NCI-H226 (cell line): ENCODE measurements around the gene RPP25L.
"Not testable (repeated sequence)": the region's sequence is repeated elsewhere in the genome, so short reads cannot be mapped to it uniquely, and the experiment has no call there.

ENCODE experiments used
- DNase-seq: peaks from one replicate; pipeline ENCODE4 v3.0.0-alpha.2; 2015

Gene RPP25L, protein sequence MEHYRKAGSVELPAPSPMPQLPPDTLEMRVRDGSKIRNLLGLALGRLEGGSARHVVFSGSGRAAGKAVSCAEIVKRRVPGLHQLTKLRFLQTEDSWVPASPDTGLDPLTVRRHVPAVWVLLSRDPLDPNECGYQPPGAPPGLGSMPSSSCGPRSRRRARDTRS

DNA sequence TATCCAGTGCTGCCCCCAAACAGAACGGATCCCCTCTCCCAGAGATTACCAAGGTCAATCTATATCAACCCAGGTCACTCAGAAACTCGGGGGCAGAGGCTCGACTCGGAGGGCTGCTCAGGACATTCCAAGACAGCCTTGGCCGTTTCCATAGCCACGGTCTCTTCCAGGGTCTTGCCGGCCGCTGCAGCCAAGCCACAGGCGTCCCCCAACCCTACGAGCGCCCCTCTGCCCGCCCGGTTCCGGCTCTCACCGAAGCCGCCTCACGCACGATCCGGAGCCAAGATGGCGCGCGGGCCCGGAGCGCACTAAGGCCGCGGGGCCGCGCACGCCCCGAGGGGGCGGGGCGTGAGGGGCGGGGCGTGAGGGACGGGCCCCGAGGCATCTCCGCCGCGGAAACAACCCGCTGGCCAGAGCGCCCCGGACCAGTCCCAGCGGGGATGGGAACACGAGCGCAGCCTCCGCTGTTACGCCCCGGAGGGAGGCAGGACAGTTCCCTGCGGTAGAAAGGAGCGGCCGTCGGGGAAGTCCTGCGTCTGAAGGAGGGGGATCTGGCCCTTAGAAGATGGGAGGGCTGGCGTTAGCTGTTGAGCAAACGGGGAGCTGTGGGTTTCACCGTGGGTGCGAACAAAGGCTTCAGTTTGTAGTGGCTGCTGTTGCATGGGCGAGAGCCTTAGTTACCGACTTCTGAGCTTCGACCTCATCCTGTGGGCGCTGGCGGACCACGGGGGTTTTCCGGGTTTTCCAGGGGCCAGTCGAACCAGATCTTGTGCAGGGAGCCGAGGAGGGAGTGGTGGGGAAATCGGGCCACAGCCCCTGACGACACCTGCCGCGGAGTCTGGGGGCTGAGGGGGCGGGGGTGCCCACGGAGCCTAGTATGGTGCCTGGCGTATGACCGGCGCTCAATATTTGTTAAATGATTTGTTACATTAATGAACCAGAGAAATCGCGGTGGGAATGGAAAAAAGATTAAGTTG, at the start of gene RPP25L:
Gene RPP25L (minus strand): TSS at position 287 of the 977 bp plus-strand sequence. CDS start 801 bp downstream, outside the sequence.
- peak; percentile 65 for DNase-seq

DNA sequence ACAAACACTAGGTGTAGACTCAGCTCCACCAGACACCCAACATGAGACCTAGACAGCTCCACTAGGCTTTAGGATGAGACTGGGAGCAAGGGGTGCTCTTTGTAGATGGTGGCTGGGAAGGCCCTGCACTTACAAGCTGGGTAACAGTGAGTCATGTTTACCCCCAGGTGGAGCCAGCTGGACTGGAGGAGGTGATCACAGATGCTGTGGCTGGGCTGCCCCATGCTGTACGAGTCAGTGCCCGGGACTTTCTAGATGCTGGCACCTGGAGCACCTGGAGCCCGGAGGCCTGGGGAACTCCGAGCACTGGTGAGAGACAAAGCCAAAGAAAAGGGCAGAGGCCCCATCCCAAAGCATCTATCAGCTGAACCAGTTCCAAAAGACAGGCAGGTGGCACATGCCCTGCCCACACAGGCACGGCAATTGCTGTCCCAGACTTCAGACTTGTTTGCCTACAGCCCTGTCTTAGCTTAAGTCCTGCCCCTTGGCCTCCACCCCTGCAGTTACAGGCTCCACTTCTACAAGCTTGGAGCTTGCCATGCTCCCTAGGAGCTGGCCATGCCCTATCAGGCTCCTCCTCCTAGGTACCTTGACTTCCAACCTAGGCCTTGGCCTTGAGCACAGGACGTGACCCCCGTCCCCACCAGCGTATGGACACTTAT, 47.8 kb upstream of the RPP25L start:
- DNase-seq: no peak

DNA sequence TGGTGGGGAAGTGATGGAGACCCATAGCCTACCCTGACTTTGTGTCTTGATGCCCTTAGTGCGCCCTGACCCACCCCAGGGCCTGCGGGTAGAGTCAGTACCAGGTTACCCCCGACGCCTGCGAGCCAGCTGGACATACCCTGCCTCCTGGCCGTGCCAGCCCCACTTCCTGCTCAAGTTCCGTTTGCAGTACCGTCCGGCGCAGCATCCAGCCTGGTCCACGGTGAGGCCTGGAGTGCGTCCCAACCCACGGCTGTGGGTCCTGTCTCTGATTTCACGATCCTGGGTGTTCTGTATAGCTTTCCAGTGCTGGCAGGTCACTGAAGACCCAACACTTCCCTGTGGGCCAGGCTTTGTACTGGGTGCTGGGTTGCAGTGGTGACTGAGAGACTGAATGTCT, 46.6 kb upstream of the RPP25L start:
- no peak for DNase-seq

DNA sequence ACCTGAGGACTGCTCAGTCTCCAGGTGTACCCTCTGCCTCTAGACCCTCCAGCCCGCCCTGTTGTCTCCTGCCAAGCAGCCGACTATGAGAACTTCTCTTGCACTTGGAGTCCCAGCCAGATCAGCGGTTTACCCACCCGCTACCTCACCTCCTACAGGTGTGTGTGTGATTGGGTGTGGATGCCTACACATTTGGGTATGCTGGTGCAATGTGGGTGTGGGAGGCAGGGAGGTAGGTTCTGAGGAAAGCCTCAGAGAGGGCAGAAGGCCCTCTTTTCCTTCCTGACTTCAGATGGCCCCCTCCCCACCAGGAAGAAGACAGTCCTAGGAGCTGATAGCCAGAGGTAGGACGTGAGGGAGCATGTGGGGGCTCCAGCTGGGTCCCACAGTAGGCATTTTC, 45.1 kb upstream of the RPP25L start:
- DNase-seq: no peak

DNA sequence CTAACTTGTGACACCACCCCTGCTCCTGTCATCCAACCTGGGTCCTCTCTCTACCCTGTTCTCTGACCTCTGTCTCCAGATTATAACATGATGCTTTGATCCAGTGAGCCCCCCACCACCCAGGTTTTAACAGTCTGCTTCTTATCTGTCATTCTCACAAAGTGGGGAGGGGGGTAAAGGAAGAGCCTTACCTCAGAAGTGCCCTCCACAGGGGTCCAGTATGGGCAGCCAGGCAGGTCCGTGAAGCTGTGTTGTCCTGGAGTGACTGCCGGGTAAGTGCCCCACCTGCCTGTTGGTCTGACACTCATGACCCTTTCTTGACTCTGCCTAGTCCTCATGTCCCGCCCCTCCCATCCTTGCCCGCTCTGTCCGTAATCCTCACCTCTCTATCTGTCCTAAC, 43.5 kb upstream of the RPP25L start:
- no peak for DNase-seq

DNA sequence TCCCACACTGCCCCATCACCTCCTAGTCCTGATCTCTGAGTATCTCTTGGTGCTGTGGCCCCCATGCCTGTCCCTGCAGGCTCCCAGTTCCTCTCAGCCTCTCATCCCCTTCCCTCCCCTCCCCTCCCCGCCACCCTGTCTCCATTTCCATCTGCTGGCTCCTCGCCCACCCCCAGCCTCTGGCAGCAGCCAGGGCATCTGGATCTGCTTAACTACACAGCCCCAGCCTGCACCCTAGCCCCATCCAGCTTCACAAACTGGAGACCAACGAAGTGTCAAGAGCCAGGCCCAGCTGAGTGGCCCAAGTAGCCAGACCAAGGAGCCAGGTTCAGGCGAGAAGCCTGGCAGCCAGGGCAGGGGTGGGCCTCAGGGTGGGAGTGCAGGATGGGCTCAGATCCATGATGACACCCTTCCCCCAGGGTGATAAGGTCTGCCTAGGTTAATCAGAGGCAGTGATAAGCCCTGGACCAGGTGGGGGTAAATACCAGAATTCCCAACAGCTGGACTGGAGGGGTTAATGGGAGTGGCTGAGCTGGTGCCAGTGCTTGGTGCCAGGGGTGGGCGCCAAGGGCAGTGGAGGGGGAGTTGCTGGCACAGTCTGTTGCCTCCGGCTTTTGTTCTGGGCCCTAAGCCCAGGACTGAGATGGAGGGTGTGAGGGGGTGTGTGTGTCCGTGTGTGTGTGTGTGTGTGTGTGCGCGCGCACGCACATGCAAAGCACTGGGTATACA, 42.6 kb upstream of the RPP25L start:
- DNase-seq: no peak

DNA sequence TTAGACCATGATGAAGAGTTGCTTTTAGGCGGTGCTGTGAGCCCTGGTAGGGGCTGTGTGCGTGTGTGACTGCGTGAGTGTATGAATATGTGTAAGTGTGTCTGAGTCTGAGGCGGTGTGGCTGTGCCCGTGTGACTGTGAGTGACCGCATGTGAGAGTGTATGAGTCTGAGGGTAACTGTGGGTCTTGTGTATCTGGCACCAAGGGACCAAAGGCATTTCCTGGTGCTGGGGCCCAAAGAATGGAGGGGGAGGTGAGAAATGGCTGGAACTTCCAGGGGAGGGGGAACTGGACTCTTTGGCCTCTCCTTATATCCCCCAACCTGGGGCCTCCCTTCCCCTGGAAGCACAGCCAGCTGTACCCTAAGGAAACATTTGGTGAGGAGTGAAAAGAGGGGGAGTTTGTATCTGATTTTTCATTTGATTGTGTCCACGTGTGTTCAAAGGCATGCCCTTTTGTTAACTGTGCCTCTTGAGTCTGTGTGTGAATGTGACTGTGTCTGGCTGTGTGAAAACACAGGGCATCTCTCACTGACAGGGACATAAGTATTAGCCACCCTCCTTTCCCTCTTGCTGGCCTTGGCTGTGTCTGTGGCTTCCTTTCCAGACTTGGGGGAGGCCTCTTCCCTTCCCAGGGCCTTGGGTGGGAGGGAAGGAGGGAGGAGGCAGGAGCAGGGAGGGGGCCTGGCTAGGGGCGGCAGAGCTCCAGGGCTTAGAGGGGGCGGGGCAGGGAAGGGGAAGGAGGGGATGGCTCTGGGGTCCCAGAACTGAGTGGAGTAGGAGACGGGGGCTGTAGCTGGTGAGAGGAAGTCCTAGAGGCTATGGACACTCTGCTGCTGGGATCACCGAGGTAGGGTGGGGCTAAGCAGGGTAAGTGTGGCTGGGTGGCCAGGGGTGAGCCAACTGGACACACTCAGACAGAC, 41.5 kb upstream of the RPP25L start:
- no peak for DNase-seq

DNA sequence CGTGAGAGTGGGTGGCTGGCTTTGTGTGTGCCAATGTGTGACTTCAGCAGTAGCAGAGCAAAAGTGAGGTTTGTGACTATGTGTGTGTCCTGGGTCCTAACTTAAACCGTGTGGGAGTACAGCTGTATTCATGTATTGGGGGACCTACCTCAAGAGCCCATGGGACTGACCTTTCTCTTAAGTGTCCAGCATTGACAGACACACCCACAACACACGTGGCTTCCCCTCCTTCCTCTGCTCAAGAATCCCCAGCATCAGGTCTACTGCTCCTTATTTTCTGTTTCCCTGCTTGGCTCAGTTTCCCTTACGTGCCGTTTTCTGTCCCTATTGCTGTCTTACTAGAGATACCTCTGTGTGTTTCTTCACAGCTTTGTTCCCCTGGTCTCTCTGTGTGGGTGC, 40.7 kb upstream of the RPP25L start:
- no peak for DNase-seq

DNA sequence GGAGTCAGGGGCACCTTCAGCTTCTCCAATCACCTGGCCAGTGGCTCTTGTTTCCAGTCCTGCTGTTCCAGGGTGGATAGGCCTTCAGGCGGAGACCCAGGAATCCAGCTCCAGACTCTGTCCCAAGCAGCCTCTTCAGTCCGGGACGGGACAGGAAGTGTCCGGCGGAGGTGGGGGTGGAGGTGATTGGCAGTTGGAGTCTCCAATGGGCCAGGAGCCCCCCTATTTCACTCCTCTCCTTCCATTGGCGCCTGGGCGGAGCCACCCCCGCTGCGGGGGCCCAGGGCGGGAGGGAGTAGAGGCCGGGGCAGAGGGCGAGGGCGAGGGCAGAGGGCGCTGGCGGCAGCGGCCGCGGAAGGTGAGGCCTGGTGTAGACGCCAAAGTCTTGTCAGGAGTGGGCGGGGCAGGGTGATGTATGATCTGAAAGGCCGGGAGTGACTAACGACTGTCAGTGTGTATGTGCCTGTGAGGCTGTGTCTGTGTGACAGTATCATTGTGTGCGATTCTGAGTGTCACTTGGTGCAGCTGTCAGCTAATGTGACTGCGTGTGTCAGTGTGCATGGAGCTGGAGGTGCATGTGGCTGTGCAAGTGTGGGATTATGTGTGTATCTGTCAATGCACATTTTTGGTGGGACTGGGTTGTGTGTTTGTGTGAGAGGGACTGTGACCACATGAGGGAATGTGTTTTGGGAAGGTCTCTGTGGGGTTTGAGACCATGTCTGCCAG, 40.1 kb upstream of the RPP25L start, which contains the start of gene IL11RA:
Gene IL11RA (plus strand): TSS at position 310 of the 726 bp plus-strand sequence. CDS start 3,033 bp downstream, outside the sequence.
- peak; percentile 44 for DNase-seq

DNA sequence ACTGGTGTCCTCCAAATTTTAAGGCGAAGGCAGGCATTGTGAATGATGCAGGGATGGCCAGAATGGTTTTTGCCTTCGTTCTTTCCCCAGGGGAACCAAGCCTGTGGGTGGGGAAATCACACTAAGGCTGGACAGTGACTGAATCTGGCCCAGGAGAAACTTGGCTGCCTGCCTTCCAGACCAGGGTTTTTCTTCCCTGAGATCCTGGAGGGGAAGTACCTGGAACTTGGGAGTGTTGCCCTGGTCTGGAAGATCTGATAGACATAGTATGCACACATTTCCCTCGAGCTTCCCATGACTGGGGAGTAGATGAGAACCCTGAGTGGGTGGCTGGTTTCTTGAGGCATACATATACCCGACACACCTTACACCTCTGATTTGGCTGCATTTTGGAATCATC, 39.4 kb upstream of the RPP25L start:
- peak; percentile 56 for DNase-seq

DNA sequence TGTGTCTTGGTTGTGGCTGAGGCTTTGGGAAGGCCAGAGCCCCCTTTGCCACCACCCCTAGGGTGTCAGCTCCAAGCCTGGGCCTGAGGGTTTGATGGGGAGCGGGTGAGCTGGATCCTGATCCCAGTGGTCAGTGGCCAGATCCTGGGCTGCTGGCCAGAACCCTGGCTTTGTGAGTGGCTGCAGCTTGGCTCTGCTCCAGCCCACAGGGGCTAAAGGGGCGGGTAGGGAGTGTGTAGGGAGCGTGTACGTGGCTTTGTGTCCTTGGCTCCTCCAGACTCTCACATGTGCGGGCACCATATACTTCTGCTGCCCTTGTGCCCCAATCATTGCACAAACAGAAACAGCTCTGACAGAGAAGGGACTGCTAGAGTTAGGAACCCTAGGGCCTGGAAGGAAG, 38.9 kb upstream of the RPP25L start:
- DNase-seq: no peak

DNA sequence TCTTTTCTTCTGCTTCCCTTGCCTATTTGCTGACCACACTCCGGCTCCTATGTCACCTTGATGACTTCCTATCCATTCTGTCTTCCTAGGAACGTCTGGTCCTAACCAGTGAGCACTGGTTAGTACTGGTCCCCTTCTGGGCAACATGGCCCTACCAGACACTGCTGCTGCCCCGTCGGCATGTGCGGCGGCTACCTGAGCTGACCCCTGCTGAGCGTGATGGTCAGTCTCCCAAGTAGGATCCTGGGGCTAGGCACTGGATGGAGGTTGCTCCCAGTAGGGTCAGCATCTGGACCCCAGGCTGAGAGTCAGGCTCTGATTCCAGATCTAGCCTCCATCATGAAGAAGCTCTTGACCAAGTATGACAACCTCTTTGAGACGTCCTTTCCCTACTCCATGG, 36.8 kb upstream of the RPP25L start:
- DNase-seq: no peak

DNA sequence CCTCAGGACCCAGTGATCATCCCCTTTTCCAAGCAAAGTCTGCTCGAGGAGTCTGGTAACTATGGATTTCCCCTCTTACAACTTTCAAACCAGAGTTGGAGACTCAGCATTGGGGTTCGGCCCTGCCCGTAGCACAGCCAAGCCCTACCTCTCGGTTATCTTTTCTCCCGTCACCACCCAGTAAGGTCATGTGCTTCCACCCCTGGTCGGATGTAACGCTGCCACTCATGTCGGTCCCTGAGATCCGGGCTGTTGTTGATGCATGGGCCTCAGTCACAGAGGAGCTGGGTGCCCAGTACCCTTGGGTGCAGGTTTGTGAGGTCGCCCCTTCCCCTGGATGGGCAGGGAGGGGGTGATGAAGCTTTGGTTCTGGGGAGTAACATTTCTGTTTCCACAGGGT, 35.8 kb upstream of the RPP25L start:
- DNase-seq: no peak

DNA sequence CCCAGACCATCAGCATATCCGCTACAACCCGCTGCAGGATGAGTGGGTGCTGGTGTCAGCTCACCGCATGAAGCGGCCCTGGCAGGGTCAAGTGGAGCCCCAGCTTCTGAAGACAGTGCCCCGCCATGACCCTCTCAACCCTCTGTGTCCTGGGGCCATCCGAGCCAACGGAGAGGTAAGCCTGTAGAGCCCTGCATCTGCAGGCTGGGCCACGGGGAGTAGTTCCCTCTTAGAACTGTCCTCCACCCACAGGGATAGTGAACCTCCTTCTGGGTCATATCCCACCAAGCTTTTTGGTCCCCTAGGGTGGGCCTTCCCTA, 35.1 kb upstream of the RPP25L start:
- no peak for DNase-seq

DNA sequence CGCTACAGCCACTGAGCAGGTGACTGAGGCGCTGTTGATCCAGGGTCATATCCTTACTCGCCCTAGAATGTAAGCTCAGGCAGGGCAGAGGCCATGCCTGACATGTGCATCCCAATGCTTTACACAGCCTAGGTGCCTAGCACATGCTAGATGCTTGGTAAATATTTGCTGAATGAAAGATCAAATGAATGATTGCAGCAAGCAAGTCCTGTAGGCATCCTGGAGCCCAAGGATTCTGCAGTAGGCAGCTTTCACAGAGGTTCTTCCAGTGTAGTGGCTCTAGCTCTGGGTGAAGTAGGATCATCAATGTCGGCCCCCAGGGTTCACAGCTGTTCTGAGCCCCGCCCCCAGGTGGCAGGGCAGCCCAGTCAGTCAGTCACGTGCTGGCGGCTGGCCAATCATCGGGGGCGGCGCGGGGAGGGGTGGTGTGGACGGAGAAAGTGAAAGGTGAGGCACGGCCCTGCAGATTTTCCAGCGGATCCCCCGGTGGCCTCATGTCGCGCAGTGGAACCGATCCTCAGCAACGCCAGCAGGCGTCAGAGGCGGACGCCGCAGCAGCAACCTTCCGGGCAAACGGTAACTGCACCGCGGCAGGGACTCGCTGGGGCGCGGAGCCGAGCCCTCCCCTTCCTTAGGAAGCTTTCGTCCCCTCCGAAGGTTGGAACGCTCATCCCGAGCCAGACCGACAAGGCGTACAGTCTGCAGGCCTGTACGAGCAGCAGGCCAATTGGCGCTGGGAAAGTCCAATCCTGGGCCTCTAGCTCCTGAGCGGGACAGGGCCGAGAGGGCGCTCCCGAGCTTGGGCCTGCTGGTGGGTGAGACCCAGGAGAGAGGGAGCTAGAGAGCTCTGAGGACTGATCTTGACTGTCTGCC, 34.5 kb upstream of the RPP25L start, which contains the start of gene GALT:
Gene GALT (plus strand): TSS at position 465 of the 873 bp plus-strand sequence. CDS start 30 bp downstream, at position 495.
- peak; percentile 30 for DNase-seq

DNA sequence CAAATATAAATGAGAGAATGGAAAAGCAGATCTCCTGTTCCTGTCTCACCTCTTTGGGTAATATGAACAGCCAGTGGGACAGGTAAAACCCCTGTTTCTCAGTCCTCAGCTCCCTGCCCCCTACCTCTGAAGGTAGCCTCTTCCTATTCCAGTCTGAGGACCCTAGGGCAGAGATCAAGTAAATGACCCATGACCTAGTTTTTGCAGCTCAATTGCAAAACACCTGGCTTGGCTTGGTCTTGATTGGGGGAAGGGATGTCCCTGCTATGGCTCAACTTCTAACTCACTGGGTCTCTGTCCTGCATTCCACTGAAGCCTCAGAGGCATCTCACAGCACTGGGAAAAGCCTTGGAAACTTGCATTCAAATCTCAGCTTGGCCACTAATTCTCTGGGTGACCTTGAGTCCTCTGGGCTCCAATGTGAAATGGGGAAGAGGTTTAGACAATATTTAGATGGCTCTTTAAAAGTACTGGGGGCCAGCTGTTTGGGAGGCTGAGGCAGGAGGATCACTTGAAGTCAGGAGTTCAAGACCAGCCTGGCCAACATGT, 32.9 kb upstream of the RPP25L start:
- DNase-seq: no peak

DNA sequence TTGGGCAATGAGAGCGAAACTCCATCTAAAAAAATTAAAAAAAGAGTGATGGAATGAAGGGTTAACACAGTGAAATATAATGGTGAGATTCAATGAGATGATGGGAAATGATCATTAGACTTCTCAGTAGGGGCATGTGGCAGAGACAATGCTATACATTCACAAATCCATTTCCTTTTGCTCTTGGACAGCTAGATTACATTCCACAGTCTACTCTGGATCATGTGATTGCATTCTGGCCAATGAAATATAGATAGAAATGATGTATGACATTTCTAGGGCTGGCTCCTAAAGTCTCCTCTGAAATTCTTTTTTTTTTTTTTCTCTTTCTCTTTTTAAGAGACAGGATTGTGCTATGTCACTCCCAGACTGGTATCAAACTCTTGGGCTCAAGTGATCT, 30.8 kb upstream of the RPP25L start:
- DNase-seq: no peak

DNA sequence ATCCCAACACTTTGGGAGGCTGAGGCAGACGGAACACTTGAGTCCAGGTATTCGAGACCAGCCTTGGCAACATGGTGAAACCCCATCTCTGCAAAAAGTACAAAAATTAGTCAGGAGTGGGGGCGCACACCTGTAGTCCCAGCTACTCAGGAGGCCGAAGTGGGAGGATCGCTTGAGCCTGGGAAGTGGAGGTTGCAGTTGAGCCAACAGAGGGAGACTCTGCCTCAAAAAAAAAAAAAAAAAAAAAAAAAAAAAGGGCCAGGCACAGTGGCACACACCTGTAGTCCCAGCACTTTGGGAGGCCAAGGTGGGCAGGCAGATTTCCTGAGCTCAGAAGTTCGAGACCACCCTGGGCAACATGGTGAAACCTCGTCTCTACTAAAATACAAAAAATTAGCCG, 27.4 kb upstream of the RPP25L start:
- DNase-seq: not testable (repeated sequence)

DNA sequence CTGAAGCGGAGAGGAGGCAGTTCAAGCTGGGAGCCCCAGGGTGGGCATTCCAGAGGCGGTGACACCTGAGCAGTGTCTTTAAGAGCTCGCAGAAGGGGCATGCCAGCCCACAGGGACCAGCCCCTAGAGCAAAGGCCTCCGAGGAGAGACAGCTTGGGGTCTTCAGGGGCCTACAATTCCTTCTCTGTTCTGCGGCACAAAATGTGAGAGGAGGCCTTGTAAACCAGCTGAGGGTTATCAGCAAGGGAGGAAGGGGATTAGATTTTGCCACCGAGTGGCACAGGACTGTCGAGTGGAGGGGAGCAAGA, 26.2 kb upstream of the RPP25L start:
- no peak for DNase-seq
